NB4 (cell line): ENCODE results near the gene PDP2.

Experiments used
- DNase-seq: peaks from one replicate; pipeline ENCODE4 v3.0.0; 2010; ENCODE audit warnings: low read depth
- H3K4me3 ChIP-seq: one replicate; pipeline ENCODE4 v1.5.1; 2011; ENCODE audit warnings: mild to moderate bottlenecking, low read depth, low read length, moderate library complexity
- CTCF ChIP-seq: IDR thresholded peaks from one replicate; pipeline ENCODE4 v1.5.1; 2012; ENCODE audit warnings: low read depth, low read length
- MAX ChIP-seq: IDR thresholded peaks from 2 replicates; pipeline ENCODE4 v1.6.1; 2011; ENCODE audit warnings: low read depth, low read length
- MYC ChIP-seq: IDR thresholded peaks from 2 replicates; pipeline ENCODE4 v1.6.1; 2011; ENCODE audit warnings: low read depth, low read length
- POLR2A ChIP-seq: IDR thresholded peaks from 2 replicates; pipeline ENCODE4 v1.6.1; 2011; ENCODE audit warnings: mild to moderate bottlenecking; ENCODE audit not compliant: insufficient read length; ENCODE audit errors: extremely low read depth

Gene PDP2

GRCh38 chr16:66917741-66918140, 37.4 kb downstream of the PDP2 start:
- no peak for TF ChIP-seq POLR2A
- no peak for DNase-seq
- H3K4me3 ChIP-seq, result no peak overlapping the region

- DNase-seq, result no peak
- TF ChIP-seq MAX (no peak), POLR2A (no peak), CTCF (no peak), MYC (no peak)
- H3K4me3 ChIP-seq, result no peak overlapping the region
These were observed 38.0 kb downstream of the PDP2 start for GRCh38 chr16:66918355-66918754.

- no peak for DNase-seq
- TF ChIP-seq POLR2A, result no peak
- TF ChIP-seq MYC, result no peak
- TF ChIP-seq CTCF, result no peak
- TF ChIP-seq MAX, result no peak
- H3K4me3 ChIP-seq, result no peak within 1 kb of the TSS
These were observed 38.7 kb downstream of the PDP2 start, which contains the start of gene CDH16 for GRCh38 chr16:66918803-66919568. Gene CDH16 (minus strand): TSS chr16:66918885. CDS start chr16:66918065, 820 bp downstream.

- H3K4me3 ChIP-seq, result no peak overlapping the region
- no peak for DNase-seq
- TF ChIP-seq POLR2A (no peak), MAX (no peak), CTCF (no peak), MYC (no peak)
These were observed 39.4 kb downstream of the PDP2 start for GRCh38 chr16:66919569-66920298.

- TF ChIP-seq MAX (no peak), MYC (no peak), CTCF (no peak), POLR2A (no peak)
- no peak for DNase-seq
- H3K4me3 ChIP-seq, result no peak overlapping the region
These were observed 39.9 kb downstream of the PDP2 start for GRCh38 chr16:66920299-66920590.

- DNase-seq, result no peak
- H3K4me3 ChIP-seq, result no peak overlapping the region
- TF ChIP-seq POLR2A (no peak), MAX (no peak), CTCF (no peak)
These were observed 40.8 kb downstream of the PDP2 start for GRCh38 chr16:66920924-66921680.
